Activated naive CD4-positive, alpha-beta T cell treated with anti-CD3 and anti-CD28 coated beads for 36 hours (primary cell): ENCODE data around the gene TMEM186. TPM values are rescaled to one million over a fixed set of nuclear protein-coding genes. Genes with fewer than 3 reads are reported as not detected.
"Not testable (repeated sequence)": the region's sequence is repeated elsewhere in the genome, so short reads cannot be mapped to it uniquely, and the experiment has no call there.

Experiments
- CTCF ChIA-PET: fragments of 350-600 bp; sonication (Branson Sonifier 250); formaldehyde crosslinking; loops from one replicate; lab custom pipeline; 2021; ENCODE audit warnings: antibody characterized with exemption; lab: Charles Lee
- DNase-seq: peaks from one replicate; pipeline ENCODE4 v3.0.0-alpha.2; 2020
- H3K27ac Mint-ChIP-seq: one replicate; pipeline ENCODE4 v1.8.0; 2021; ENCODE audit warnings: mild to moderate bottlenecking, mixed read lengths
- H3K27me3 Mint-ChIP-seq: one replicate; pipeline ENCODE4 v1.8.0; 2021; ENCODE audit warnings: low read depth, mixed read lengths
- H3K36me3 Mint-ChIP-seq: one replicate; pipeline ENCODE4 v1.8.0; 2021; ENCODE audit warnings: low read depth, mixed read lengths
- H3K4me1 Mint-ChIP-seq: one replicate; pipeline ENCODE4 v1.8.0; 2021; ENCODE audit warnings: low read depth, mixed read lengths
- H3K4me3 Mint-ChIP-seq: one replicate; pipeline ENCODE4 v1.8.0; 2021; ENCODE audit warnings: mild to moderate bottlenecking, moderate library complexity, mixed read lengths
- H3K9me3 Mint-ChIP-seq: one replicate; pipeline ENCODE4 v1.8.0; 2021; ENCODE audit warnings: mixed read lengths
- intact Hi-C: fragments of 100-400 bp; cut with micrococcal nuclease; formaldehyde crosslinking; loops from one replicate; pipeline ENCODE4 v1.15.1; 2023
- total RNA-seq, 2 experiments: library from RNA; stranded (reverse); gene quantifications; one replicate each; pipeline ENCODE4 v1.2.3, GENCODE V29; 2021

TMEM186 gene
- total RNA-seq, 2 experiments from 2014 or later = 12.1 to 12.6 TPM

DNA sequence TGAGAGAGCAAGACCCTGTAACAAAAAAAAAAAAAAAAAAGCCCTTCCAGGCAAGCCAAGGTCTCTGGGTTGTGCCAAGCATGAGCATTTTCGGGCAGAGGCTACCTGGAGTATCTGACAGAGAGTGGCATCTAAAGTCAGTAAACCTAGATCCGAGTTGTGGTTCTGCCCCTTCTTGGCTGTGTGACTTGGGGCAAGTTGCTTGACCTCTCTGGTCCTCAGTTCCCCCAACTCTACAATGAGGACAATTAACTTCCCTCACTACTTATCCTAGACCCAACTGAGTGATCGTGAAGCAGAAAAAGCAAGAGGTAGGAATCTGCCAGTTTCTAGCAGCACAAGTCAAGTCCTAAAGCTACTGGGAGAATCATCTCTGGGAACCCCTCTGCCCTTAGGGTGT is 34.4 kb downstream of the TMEM186 start:
- CTCF ChIA-PET = interaction anchor here (0.8 kb wide), 1 partner anchor 12 kb away, joined by 3 read pairs; no protein-coding TSS in a partner anchor
- H3K36me3 Mint-ChIP-seq = peaks cover 2% of the 10 kb centered on the region
- no peak for DNase-seq
- H3K4me1 Mint-ChIP-seq = no peaks in the 10 kb centered on the region
- no peaks in the 10 kb centered on the region for H3K27me3 Mint-ChIP-seq
- H3K9me3 Mint-ChIP-seq = no peaks in the 10 kb centered on the region
- no peak overlapping the region for H3K27ac Mint-ChIP-seq
- H3K4me3 Mint-ChIP-seq = no peak overlapping the region
- intact Hi-C loops = no loop called here

DNA sequence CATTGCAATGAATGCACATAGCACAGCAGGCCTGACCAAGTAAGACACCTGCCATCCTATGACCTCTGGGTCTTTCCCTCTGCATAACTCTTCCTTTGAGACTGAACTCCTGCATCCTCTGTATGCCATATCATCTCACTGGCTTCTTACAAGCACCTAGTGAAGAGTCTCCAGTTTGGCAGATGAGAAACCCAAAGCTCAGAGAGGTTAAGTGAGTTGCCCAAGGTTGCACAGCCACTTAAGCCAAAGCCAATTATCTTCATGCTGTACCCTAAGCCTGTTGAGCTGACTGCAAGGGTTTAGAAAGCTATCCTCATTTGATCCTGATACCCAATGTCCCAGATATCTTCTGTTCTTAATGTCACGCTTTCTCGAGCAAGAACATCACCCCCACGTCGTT is 35.2 kb downstream of the TMEM186 start:
- Mint-ChIP-seq H3K4me1 (no peaks in the 10 kb centered on the region), H3K27me3 (no peaks in the 10 kb centered on the region), H3K9me3 (no peaks in the 10 kb centered on the region), H3K36me3 (peaks cover 2% of the 10 kb centered on the region), H3K4me3 (no peak overlapping the region), H3K27ac (no peak overlapping the region)
- no peak for DNase-seq
- intact Hi-C loops = no loop called here
- CTCF ChIA-PET = no interaction called here

DNA sequence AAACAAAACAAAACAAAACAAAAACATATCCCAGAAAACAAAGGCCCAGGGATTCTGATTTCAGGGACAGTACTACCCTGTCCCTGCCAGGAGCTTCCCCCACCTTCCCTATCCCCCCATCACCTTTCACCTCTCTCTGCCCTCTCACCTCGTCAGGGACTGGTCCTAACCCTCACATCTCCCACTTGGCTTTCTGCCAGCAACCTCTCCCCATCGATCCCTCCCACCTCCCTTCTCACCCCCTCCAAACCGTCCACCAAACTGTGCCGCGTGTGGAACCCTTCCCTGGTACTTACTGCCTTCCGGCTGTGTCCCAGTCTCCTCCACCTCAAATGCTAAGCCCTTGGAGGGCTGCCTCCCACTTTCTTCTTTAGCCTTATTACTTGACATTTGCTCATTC is 36.4 kb downstream of the TMEM186 start:
- DNase-seq = no peak
- no peaks in the 10 kb centered on the region for H3K9me3 Mint-ChIP-seq

DNA sequence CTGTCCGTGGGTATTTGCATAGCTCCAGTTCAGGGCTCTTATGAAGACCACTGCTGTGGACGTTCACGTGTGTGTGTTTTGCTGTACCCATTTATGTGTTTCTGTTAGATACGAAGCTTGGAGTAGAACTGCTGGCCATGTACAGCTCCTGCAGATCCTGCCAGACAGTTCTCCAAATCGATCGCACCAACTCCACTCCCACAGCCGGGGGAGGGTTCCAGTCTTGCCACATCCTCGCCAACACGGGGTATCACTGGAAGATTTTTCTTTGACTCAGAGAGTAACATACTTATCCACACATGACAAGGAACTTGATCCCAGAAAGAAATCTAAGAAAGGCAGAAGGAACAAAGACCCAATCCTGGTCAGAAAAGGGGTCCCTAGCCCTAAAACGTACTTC is 37.4 kb downstream of the TMEM186 start:
- H3K27ac Mint-ChIP-seq = no peak overlapping the region
- no peaks in the 10 kb centered on the region for H3K9me3 Mint-ChIP-seq
- H3K36me3 Mint-ChIP-seq = peaks cover 2% of the 10 kb centered on the region
- CTCF ChIA-PET = no interaction called here
- intact Hi-C loops = no loop called here
- no peaks in the 10 kb centered on the region for H3K27me3 Mint-ChIP-seq
- H3K4me3 Mint-ChIP-seq = no peak overlapping the region
- H3K4me1 Mint-ChIP-seq = no peaks in the 10 kb centered on the region
- no peak for DNase-seq

More for the DNA sequence above, 36.4 kb downstream of the TMEM186 start:
- Mint-ChIP-seq H3K36me3 (peaks cover 2% of the 10 kb centered on the region), H3K27ac (no peak overlapping the region), H3K4me3 (no peak overlapping the region), H3K27me3 (no peaks in the 10 kb centered on the region), H3K4me1 (no peaks in the 10 kb centered on the region)
- CTCF ChIA-PET = no interaction called here
- intact Hi-C loops = no loop called here

DNA sequence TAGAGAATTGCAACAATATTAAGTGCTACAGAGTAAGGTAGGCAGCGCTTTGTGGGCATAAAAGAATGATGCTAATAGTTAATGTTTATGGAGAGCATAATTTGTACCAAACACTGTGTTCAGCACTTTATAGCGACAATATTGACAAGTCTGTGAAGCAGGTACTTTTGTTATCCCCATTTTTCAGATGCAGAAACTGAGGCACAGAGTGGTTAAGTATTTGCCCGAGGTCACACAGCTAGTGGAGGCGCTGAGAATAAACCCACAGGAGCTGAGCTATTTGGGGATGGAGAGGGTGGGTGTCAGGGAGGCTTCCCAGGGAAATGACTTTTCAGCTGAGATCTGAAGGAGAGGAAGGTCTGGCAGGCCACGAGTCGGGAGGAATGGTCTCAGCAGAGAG is 39.4 kb downstream of the TMEM186 start:
- H3K4me3 Mint-ChIP-seq = no peak overlapping the region
- CTCF ChIA-PET = no interaction called here
- no peaks in the 10 kb centered on the region for H3K9me3 Mint-ChIP-seq
- no peaks in the 10 kb centered on the region for H3K4me1 Mint-ChIP-seq
- intact Hi-C loops = no loop called here
- no peaks in the 10 kb centered on the region for H3K27me3 Mint-ChIP-seq
- no peak overlapping the region for H3K27ac Mint-ChIP-seq
- DNase-seq = no peak
- H3K36me3 Mint-ChIP-seq = peaks cover 1% of the 10 kb centered on the region

DNA sequence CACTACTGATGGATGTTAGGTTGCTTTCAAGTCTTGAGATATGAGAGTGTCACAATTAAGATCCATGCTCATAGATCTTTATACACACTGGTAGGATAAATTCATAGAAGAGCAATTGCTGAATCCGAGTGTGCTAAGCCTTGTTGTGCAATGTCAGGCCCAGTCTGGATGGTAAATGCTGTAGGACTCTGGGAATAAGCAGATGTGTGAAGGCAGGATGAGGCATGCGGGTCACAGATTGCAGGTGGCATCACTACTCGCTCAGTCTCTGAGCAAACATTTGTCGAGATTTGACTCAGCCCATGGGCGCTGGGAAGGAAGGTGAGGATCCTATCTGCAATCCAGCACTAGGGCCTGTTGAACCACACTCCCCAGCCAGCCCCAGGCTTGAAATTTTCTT is 40.7 kb downstream of the TMEM186 start:
- Mint-ChIP-seq H3K4me1 (no peaks in the 10 kb centered on the region), H3K4me3 (no peak overlapping the region), H3K27ac (no peak overlapping the region), H3K9me3 (no peaks in the 10 kb centered on the region), H3K36me3 (peaks cover 1% of the 10 kb centered on the region), H3K27me3 (no peaks in the 10 kb centered on the region)
- intact Hi-C loops = no loop called here
- CTCF ChIA-PET = no interaction called here
- no peak for DNase-seq

DNA sequence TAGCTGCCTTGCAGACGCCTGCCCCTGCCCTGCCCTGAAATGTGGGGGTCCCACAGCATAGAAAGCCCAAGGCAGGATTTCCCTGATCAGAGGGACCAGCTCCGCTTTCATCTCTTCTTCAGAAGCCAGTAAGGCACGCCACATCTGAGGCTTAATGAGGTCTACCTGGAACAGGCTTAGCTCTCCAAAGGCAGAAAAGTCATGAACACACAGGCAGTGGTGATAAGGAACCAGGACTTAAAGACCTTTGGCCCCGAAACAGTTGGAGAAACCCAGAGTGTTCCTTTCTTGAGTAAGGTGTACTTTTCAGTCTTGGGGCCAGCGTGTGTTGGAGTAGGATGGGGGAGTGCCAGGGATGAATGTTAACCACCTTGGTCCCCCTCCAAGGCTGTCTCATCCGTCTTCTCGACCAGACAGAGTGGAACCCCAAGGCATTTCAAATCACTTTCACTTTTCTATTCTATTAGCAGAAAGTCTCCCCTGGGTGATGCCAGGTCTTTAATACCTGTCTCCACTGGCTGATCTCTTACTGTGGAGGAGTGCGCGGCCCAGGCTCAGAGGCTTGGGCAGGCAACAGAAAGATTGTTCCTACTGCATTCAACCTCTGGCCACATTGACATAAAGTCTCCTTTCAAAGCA is 43.9 kb downstream of the TMEM186 start:
- Mint-ChIP-seq H3K9me3 (no peaks in the 10 kb centered on the region), H3K27me3 (no peaks in the 10 kb centered on the region), H3K27ac (no peak overlapping the region), H3K4me3 (no peak overlapping the region), H3K36me3 (peaks cover 1% of the 10 kb centered on the region), H3K4me1 (no peaks in the 10 kb centered on the region)
- CTCF ChIA-PET = no interaction called here
- DNase-seq = no peak
- intact Hi-C loops = no loop called here

DNA sequence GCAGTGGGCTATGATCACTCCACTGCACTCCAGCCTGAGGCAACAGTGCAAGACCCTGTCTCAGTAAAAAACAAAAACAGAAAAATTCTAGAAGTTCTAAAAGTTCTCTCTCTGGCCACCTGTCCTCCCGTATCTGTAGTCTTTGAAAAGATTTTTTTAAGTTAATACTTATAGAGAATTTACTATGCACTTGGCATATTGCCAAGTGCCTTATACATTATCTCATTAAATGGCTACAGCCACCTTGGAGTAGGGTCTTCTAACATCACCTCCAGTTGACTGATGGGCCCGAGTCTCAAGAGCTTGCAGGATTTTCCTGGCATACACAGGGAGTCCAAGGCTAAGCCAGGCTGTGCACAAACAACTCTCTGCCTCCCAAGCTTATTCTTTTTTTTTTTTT is 44.7 kb downstream of the TMEM186 start:
- CTCF ChIA-PET = interaction anchor here (0.6 kb wide), 2 partner anchors 58 to 630 kb away, joined by 3 read pairs; no protein-coding TSS in a partner anchor
- Mint-ChIP-seq H3K4me3 (no peak overlapping the region), H3K4me1 (no peaks in the 10 kb centered on the region), H3K9me3 (no peaks in the 10 kb centered on the region), H3K27ac (no peak overlapping the region), H3K27me3 (no peaks in the 10 kb centered on the region), H3K36me3 (peaks cover 1% of the 10 kb centered on the region)
- intact Hi-C loops = no loop called here
- no peak for DNase-seq

DNA sequence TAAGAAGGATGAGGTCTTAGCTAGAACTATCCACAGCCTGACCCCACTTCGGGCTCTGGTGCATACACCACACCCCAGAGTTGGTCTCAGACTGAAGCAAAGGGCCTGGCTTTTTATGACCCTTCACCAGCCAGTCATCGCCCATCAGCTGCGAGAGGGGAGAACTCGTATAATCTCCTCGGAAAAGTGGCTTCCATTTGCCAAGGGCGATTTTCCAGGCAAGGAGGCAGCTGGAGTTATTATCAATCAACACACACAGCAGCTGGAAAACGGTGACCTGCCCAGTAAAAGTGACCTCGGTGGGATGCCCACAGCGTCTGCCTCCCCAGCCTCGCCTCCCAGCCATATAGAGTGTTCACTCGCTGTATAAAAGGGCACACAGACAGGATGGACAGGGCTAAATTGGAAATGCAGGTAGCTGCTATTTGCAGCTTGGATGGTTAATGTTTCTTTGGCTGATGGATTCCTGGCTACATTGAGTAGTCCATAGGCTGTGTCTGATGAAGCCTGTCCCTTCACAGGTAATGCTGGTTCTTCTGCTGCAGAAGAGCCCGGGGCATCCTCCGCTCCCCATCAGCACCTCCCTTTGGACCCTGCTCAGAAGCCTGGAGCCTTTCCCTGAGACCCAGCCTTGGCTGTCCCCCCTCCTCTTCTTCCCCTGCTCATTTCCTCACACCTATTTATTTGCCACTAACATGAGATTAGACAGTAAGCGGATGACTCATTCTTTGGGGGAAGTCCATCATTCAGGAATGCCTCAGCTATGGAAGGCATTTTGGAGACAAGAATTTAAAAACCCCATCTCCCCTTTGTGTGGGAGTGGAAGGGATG is 45.7 kb downstream of the TMEM186 start:
- Mint-ChIP-seq H3K4me3 (no peak overlapping the region), H3K36me3 (peaks cover 1% of the 10 kb centered on the region), H3K27me3 (no peaks in the 10 kb centered on the region), H3K27ac (no peak overlapping the region), H3K9me3 (no peaks in the 10 kb centered on the region), H3K4me1 (no peaks in the 10 kb centered on the region)
- intact Hi-C loops = no loop called here
- DNase-seq = no peak
- CTCF ChIA-PET = interaction anchor here (0.6 to 0.7 kb wide), 3 partner anchors 57 to 629 kb away, joined by 3 to 5 read pairs (median 3); no protein-coding TSS in a partner anchor

DNA sequence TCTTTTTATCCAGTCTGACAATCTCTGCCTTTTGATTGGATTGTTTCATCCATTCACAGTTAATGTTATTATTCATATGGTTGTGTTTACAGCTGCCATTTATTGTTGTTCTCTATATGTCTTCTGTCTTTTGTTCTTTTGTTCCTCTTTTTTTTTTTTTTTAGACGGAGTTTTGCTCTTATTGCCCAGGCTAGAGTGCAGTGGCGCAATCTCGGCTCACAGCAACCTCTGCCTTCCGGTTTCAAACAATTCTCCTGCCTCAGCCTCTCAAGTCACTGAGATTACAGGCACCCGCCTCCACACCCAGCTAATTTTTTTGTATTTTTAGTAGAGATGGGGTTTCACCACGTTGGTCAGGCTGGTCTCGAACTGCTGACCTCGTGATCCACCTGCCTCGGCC is 48.5 kb downstream of the TMEM186 start:
- intact Hi-C loops, DNase-seq, H3K4me1 Mint-ChIP-seq, H3K9me3 Mint-ChIP-seq, H3K36me3 Mint-ChIP-seq, H3K27me3 Mint-ChIP-seq, CTCF ChIA-PET, H3K4me3 Mint-ChIP-seq, H3K27ac Mint-ChIP-seq: not testable (repeated sequence)

Other genes starting within 250 kb of the TMEM186 start
- not detected for gene TMEM114, start 207.1 kb downstream of the TMEM186 start, total RNA-seq
- gene METTL22, start 175.9 kb downstream of the TMEM186 start, total RNA-seq = 10 to 100 TPM; 43.2 to 48.4 TPM
- gene ABAT, start 123.0 kb downstream of the TMEM186 start, total RNA-seq = 1 to 10 TPM; 2.7 to 3.1 TPM
- 10 to 100 TPM; 20.1 to 20.8 TPM for gene PMM2, start 200 bp upstream of the TMEM186 start, total RNA-seq
- gene CARHSP1, start 71.4 kb upstream of the TMEM186 start, total RNA-seq = 10 to 100 TPM; 46.5 to 49.6 TPM
- gene LITAFD, start 84.7 kb upstream of the TMEM186 start, total RNA-seq = not detected
- 100 to 1,000 TPM; 155 to 163 TPM for gene USP7, start 166.3 kb upstream of the TMEM186 start, total RNA-seq